DND-41 (cell line): Measurements from ENCODE around the gene NELFA.

ENCODE experiments used
- ATAC-seq: fragments of 200-7000 bp; cut with Tn5 transposase; 3 replicates; pipeline ENCODE4 v1.9.1; 2021; ENCODE audit warnings: low read depth; ENCODE audit not compliant: insufficient read depth
- DNase-seq: peaks from one replicate; pipeline ENCODE4 v3.0.0-alpha.2; 2020
- H2AFZ ChIP-seq: 2 replicates; pipeline ENCODE4 v1.6.0; 2012; ENCODE audit warnings: low read depth, low read length
- H3K27ac ChIP-seq: 2 replicates; pipeline ENCODE4 v1.5.1; 2012; ENCODE audit warnings: low read length, inconsistent platforms
- H3K27me3 ChIP-seq: fragments of 200-600 bp; sonication (generic); 2 replicates; pipeline ENCODE4 v1.6.0; 2012; ENCODE audit warnings: low read length, mild to moderate bottlenecking, inconsistent platforms; ENCODE audit not compliant: insufficient read depth, poor library complexity
- H3K36me3 ChIP-seq: 2 replicates; pipeline ENCODE4 v1.5.1; 2012; ENCODE audit warnings: low read length, inconsistent platforms; ENCODE audit not compliant: insufficient read depth
- H3K4me1 ChIP-seq: 2 replicates; pipeline ENCODE4 v1.5.1; 2012; ENCODE audit warnings: mild to moderate bottlenecking, low read length; ENCODE audit not compliant: insufficient read depth
- H3K4me2 ChIP-seq: 2 replicates; pipeline ENCODE4 v1.6.0; 2012; ENCODE audit warnings: mild to moderate bottlenecking, moderate library complexity, low read length, inconsistent platforms; ENCODE audit not compliant: insufficient read depth
- H3K4me3 ChIP-seq, 2 experiments: fragments of 200-600 bp in 1 of 2; shearing (Covaris generic) in 1 of 2; 2 replicates each; pipeline ENCODE4 v1.5.1; 2012 to 2016; ENCODE audit warnings: inconsistent platforms in 2 of 2, low read length in 2 of 2, mild to moderate bottlenecking in 2 of 2, low read depth in 1 of 2, moderate library complexity in 1 of 2
- H3K79me2 ChIP-seq: 2 replicates; pipeline ENCODE4 v1.6.0; 2012; ENCODE audit warnings: low read length, inconsistent platforms; ENCODE audit not compliant: insufficient read depth
- H3K9ac ChIP-seq: 2 replicates; pipeline ENCODE4 v1.6.0; 2012; ENCODE audit warnings: low read depth, mild to moderate bottlenecking, inconsistent platforms, low read length, moderate library complexity
- H3K9me3 ChIP-seq: 2 replicates; pipeline ENCODE4 v1.5.1; 2012; ENCODE audit warnings: low read length, moderate library complexity, mild to moderate bottlenecking, inconsistent platforms; ENCODE audit not compliant: insufficient read depth, severe bottlenecking
- H4K20me1 ChIP-seq: 2 replicates; pipeline ENCODE4 v1.6.0; 2012; ENCODE audit warnings: low read length; ENCODE audit not compliant: insufficient read depth
- CTCF ChIP-seq: IDR thresholded peaks from 2 replicates; pipeline ENCODE4 v1.5.1; 2012; ENCODE audit warnings: borderline replicate concordance, low read length, moderate library complexity, mild to moderate bottlenecking; ENCODE audit not compliant: poor library complexity, severe bottlenecking; ENCODE audit errors: extremely low read depth
- EZH2 ChIP-seq: IDR thresholded peaks from 3 replicates; pipeline ENCODE4 v1.6.1; 2012; ENCODE audit warnings: borderline replicate concordance, low read depth, mild to moderate bottlenecking, moderate library complexity, low read length, inconsistent platforms; ENCODE audit not compliant: severe bottlenecking

The NELFA gene

GRCh38 chr4:1976416-1977352, 32.1 kb downstream of the NELFA start:
- ATAC-seq (no peak), DNase-seq (no peak)
- Histone ChIP-seq H3K4me1 (no peaks in the 10 kb centered on the region), H3K9me3 (no peaks in the 10 kb centered on the region), H3K36me3 (peaks cover 99% of the 10 kb centered on the region), H2AFZ (no peak overlapping the region), H3K27ac (no peak overlapping the region), H3K79me2 (peaks cover 23% of the 10 kb centered on the region), H4K20me1 (peaks cover 78% of the 10 kb centered on the region), H3K4me2 (no peak overlapping the region), H3K4me3 (no peak overlapping the region), H3K9ac (no peak overlapping the region), H3K27me3 (no peaks in the 10 kb centered on the region)
- no peak for TF ChIP-seq CTCF

- Histone ChIP-seq H4K20me1 (peaks cover 74% of the 10 kb centered on the region), H3K27me3 (no peaks in the 10 kb centered on the region), H3K4me3 (no peak overlapping the region), H3K4me2 (no peak overlapping the region), H2AFZ (no peak overlapping the region), H3K27ac (no peak overlapping the region), H3K36me3 (peaks cover 99% of the 10 kb centered on the region), H3K4me1 (no peaks in the 10 kb centered on the region), H3K9me3 (no peaks in the 10 kb centered on the region), H3K79me2 (peaks cover 20% of the 10 kb centered on the region), H3K9ac (no peak overlapping the region)
- ATAC-seq: no peak
- TF ChIP-seq EZH2: no peak
- no peak for TF ChIP-seq CTCF
- no peak for DNase-seq
These were observed 32.9 kb downstream of the NELFA start for GRCh38 chr4:1975880-1976279.

GRCh38 chr4:1975391-1975801, 33.4 kb downstream of the NELFA start:
- ATAC-seq: no peak
- H3K4me2 ChIP-seq: no peak overlapping the region
- H4K20me1 ChIP-seq: peaks cover 74% of the 10 kb centered on the region
- no peaks in the 10 kb centered on the region for H3K9me3 ChIP-seq
- no peak for DNase-seq
- no peak overlapping the region for H3K27ac ChIP-seq
- no peak overlapping the region for H3K9ac ChIP-seq
- no peak overlapping the region for H2AFZ ChIP-seq
- H3K79me2 ChIP-seq: peaks cover 23% of the 10 kb centered on the region
- H3K36me3 ChIP-seq: peaks cover 99% of the 10 kb centered on the region
- H3K4me1 ChIP-seq: no peaks in the 10 kb centered on the region
- no peak for TF ChIP-seq EZH2
- TF ChIP-seq CTCF: no peak
- no peaks in the 10 kb centered on the region for H3K27me3 ChIP-seq
- no peak overlapping the region for H3K4me3 ChIP-seq
